PC-3 (cell line): ENCODE data around the gene PLXNA4. TPM values are rescaled to one million over a fixed set of nuclear protein-coding genes. Genes with fewer than 3 reads are reported as not detected.

ENCODE experiments used
- ATAC-seq: fragments of 200-7000 bp; cut with Tn5 transposase; 2 replicates; pipeline ENCODE4 v1.9.1; 2020; ENCODE audit warnings: mild to moderate bottlenecking, moderate library complexity
- BruUV-seq: library from RNA; stranded (reverse); fragments of 400-500 nt; replicated peaks from 2 replicates; lab custom pipeline; 2021; lab: Mats Ljungman, UMichigan
- CTCF ChIA-PET: fragments of 300-600 bp; sonication (Branson Sonifier 250); formaldehyde crosslinking; loops from one replicate; lab custom pipeline; 2022; ENCODE audit warnings: antibody characterized with exemption; lab: Charles Lee
- POLR2A ChIA-PET: fragments of 300-600 bp; sonication (Branson Sonifier 250); formaldehyde crosslinking; loops from one replicate; lab custom pipeline; 2022; ENCODE audit warnings: antibody characterized with exemption; ENCODE audit not compliant: unreplicated experiment; lab: Charles Lee
- DNase-seq: peaks from one replicate; pipeline ENCODE4 v3.0.0-alpha.2; 2015
- H2AFZ ChIP-seq: fragments of 300-600 bp; sonication (generic); 2 replicates; pipeline ENCODE4 v1.6.0; 2016; ENCODE audit warnings: antibody characterized with exemption, low read length
- H3F3A ChIP-seq: fragments of 300-600 bp; sonication (generic); one replicate; pipeline ENCODE4 v1.6.0; 2017; ENCODE audit warnings: antibody characterized with exemption, low read length, control low read depth, mild to moderate bottlenecking; ENCODE audit not compliant: unreplicated experiment
- H3K27ac ChIP-seq: fragments of 300-600 bp; sonication (generic); 2 replicates; pipeline ENCODE4 v1.5.1; 2016; ENCODE audit warnings: mild to moderate bottlenecking, low read length
- H3K27me3 ChIP-seq: fragments of 300-600 bp; sonication (generic); 2 replicates; pipeline ENCODE4 v1.6.1; 2016; ENCODE audit warnings: low read length, mixed read lengths
- H3K36me3 ChIP-seq: fragments of 300-600 bp; sonication (generic); 2 replicates; pipeline ENCODE4 v1.6.1; 2016; ENCODE audit warnings: low read depth, mixed run types, low read length, mixed read lengths
- H3K4me1 ChIP-seq: fragments of 300-600 bp; sonication (generic); 2 replicates; pipeline ENCODE4 v1.5.1; 2016; ENCODE audit warnings: low read length; ENCODE audit not compliant: insufficient read depth
- H3K4me2 ChIP-seq: fragments of 300-600 bp; sonication (generic); 2 replicates; pipeline ENCODE4 v1.6.0; 2016; ENCODE audit warnings: low read length
- H3K4me3 ChIP-seq: fragments of 300-600 bp; sonication (generic); 2 replicates; pipeline ENCODE4 v1.5.1; 2016; ENCODE audit warnings: mild to moderate bottlenecking, low read length, mixed read lengths
- H3K79me2 ChIP-seq: fragments of 300-600 bp; sonication (generic); 2 replicates; pipeline ENCODE4 v1.6.1; 2017; ENCODE audit warnings: low read length, mixed read lengths
- H3K9ac ChIP-seq: fragments of 300-600 bp; sonication (generic); 2 replicates; pipeline ENCODE4 v1.6.0; 2016; ENCODE audit warnings: mild to moderate bottlenecking, low read length
- H3K9me2 ChIP-seq: fragments of 300-600 bp; sonication (generic); replicated peaks from 2 replicates; pipeline ENCODE4 v1.6.1; 2016; ENCODE audit warnings: mixed run types, low read length, mixed read lengths
- H3K9me3 ChIP-seq: fragments of 300-600 bp; sonication (generic); 2 replicates; pipeline ENCODE4 v1.6.1; 2016; ENCODE audit warnings: low read length, mixed read lengths
- H4K20me1 ChIP-seq: fragments of 300-600 bp; sonication (generic); 2 replicates; pipeline ENCODE4 v1.6.1; 2016; ENCODE audit warnings: low read length, mixed read lengths
- CTCF ChIP-seq: fragments of 300-600 bp; sonication (generic); conservative IDR thresholded peaks from 2 replicates; pipeline ENCODE4 v1.5.1; 2017; ENCODE audit warnings: antibody characterized with exemption, low read depth, mild to moderate bottlenecking, low read length
- EZH2 ChIP-seq: fragments of 300-600 bp; sonication (generic); IDR thresholded peaks from one replicate; pipeline ENCODE4 v1.6.1; 2017; ENCODE audit warnings: antibody characterized with exemption, mild to moderate bottlenecking, low read length; ENCODE audit not compliant: unreplicated experiment
- EZH2phosphoT487 ChIP-seq: fragments of 300-600 bp; sonication (generic); IDR thresholded peaks from 2 replicates; pipeline ENCODE4 v1.6.1; 2018; ENCODE audit warnings: mild to moderate bottlenecking, antibody characterized with exemption, low read length, borderline replicate concordance
- intact Hi-C: fragments of 100-400 bp; cut with micrococcal nuclease; formaldehyde crosslinking; loops from 2 replicates; pipeline ENCODE4 v1.9.0; 2023
- total RNA-seq: library from RNA; depleted of rRNA; stranded (reverse); fragments of >200 nt; gene quantifications from 2 replicates; pipeline ENCODE4 v1.2.3, GENCODE V29; 2014

PLXNA4 gene
- total RNA-seq, 1 experiment from 2014 or later, result 1.2 TPM

DNA sequence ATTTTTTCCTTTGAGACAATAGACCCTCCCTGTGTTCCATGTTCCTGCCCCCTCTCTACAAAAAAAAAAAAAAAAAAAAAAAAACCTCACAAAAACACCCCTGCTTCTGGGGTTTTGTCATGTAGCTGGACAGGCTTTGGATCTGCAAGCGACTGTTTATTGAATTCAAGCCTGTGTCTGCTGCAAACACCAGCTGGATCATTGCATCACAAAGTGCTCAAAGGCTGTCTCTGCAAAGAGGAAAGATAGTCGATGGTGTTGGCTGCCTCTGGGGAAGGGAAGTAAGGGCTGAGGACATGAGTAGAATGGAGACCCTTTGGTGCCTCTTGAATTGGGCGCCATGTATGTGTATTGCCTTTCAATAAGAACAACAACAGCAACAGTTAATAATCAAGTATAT is 471.2 kb downstream of the PLXNA4 start:
- DNase-seq (no peak), ATAC-seq (no peak)
- Histone ChIP-seq H3F3A (no peaks in the 10 kb centered on the region), H3K36me3 (no peaks in the 10 kb centered on the region), H3K27ac (no peak overlapping the region), H4K20me1 (no peaks in the 10 kb centered on the region), H3K4me2 (no peak overlapping the region), H3K4me3 (no peak overlapping the region), H3K9me2 (no peaks in the 10 kb centered on the region), H3K9ac (no peak overlapping the region), H3K9me3 (no peaks in the 10 kb centered on the region), H3K79me2 (no peaks in the 10 kb centered on the region), H3K4me1 (no peaks in the 10 kb centered on the region), H2AFZ (no peak overlapping the region), H3K27me3 (no peaks in the 10 kb centered on the region)
- ChIA-PET POLR2A (no interaction called here), CTCF (no interaction called here)
- intact Hi-C loops, result no loop called here
- no peak for TF ChIP-seq CTCF
- no peak for TF ChIP-seq EZH2
- no peak for TF ChIP-seq EZH2phosphoT487
- no TSS peak for BruUV-seq

DNA sequence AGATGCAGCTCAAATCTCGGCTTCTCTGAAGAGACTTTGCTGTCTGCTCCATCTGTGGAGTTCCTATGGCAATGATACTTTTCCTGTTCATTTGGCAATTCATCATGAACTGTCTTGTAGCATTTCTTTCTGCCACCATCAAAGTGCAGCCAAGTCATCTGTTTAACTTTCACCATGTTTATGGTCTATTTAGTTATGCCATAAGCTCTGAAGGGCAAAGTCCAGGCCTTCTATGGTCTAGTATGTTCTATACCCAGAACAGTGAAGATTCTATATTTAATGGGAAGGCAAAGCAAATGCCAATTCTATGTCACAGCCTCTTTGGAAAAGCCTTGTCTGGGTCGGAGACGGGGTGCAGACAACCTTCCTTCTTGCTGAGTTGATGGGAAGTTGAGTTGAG is 472.6 kb downstream of the PLXNA4 start:
- CTCF ChIA-PET, result no interaction called here
- H3K27ac ChIP-seq, result no peak overlapping the region
- no peaks in the 10 kb centered on the region for H3K9me2 ChIP-seq
- H3K4me2 ChIP-seq, result no peak overlapping the region
- no peaks in the 10 kb centered on the region for H3K9me3 ChIP-seq
- H2AFZ ChIP-seq, result no peak overlapping the region
- POLR2A ChIA-PET, result interaction anchor here (0.5 kb wide), 1 partner anchor 607 kb away, joined by 3 read pairs; no protein-coding TSS in a partner anchor
- H3K79me2 ChIP-seq, result no peaks in the 10 kb centered on the region
- intact Hi-C loops, result no loop called here
- H3K27me3 ChIP-seq, result no peaks in the 10 kb centered on the region
- ATAC-seq (no peak), DNase-seq (no peak)
- no peaks in the 10 kb centered on the region for H3F3A ChIP-seq
- H3K9ac ChIP-seq, result no peak overlapping the region
- H3K4me1 ChIP-seq, result no peaks in the 10 kb centered on the region
- TF ChIP-seq EZH2 (no peak), EZH2phosphoT487 (no peak), CTCF (no peak)
- H4K20me1 ChIP-seq, result no peaks in the 10 kb centered on the region
- H3K36me3 ChIP-seq, result no peaks in the 10 kb centered on the region
- H3K4me3 ChIP-seq, result no peak overlapping the region
- BruUV-seq, result no TSS peak

- ChIA-PET CTCF (no interaction called here), POLR2A (interaction anchor here (0.6 kb wide), 1 partner anchor 508 kb away, joined by 4 read pairs; no protein-coding TSS in a partner anchor)
- intact Hi-C loops, result no loop called here
- Histone ChIP-seq H3K9ac (no peak overlapping the region), H3K9me2 (no peaks in the 10 kb centered on the region), H3K9me3 (no peaks in the 10 kb centered on the region), H3K27ac (no peak overlapping the region), H3K36me3 (no peaks in the 10 kb centered on the region), H3K4me3 (no peak overlapping the region), H3K27me3 (no peaks in the 10 kb centered on the region), H3K4me1 (no peaks in the 10 kb centered on the region), H2AFZ (no peak overlapping the region), H3F3A (no peaks in the 10 kb centered on the region), H3K79me2 (no peaks in the 10 kb centered on the region), H3K4me2 (no peak overlapping the region), H4K20me1 (no peaks in the 10 kb centered on the region)
- no TSS peak for BruUV-seq
- ATAC-seq (no peak), DNase-seq (no peak)
- TF ChIP-seq CTCF, result no peak
- TF ChIP-seq EZH2, result no peak
- TF ChIP-seq EZH2phosphoT487, result no peak
Observed at GRCh38 chr7:132102942-132103341, 473.3 kb downstream of the PLXNA4 start.
